HG03342 (cell line): Measurements from ENCODE around the gene ALK.

Experiments used
- ATAC-seq: cut with Tn5 transposase; IDR thresholded peaks from one replicate; pipeline ENCODE4 v1.9.1; 2021; ENCODE audit warnings: mild to moderate bottlenecking, moderate library complexity; ENCODE audit not compliant: unreplicated experiment

Gene ALK

DNA sequence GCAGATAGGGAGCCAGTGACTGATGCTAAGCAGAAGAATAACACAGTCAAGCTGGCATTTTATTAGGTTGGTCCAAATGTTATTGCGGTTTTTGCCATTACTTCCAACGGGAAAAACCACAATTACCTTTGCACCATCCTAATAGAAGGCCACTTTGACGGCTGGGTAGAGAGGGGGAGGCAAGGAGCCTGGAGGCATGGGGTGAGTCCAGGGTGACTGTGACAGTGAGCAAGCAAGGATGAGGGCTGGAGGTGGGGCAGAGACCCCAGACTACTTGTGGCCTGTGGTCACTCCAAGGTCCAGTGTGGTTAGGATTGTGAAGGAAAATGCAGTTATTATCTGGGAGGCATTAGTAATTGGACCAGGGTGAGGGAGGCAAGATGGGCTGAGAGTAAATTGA is 416.6 kb downstream of the ALK start:
- ATAC-seq, result no peak

- ATAC-seq, result no peak
Observed at GRCh38 chr2:29502460-29502911, 418.9 kb downstream of the ALK start.

- ATAC-seq, result no peak
Observed at GRCh38 chr2:29497375-29497774, 424.0 kb downstream of the ALK start.

DNA sequence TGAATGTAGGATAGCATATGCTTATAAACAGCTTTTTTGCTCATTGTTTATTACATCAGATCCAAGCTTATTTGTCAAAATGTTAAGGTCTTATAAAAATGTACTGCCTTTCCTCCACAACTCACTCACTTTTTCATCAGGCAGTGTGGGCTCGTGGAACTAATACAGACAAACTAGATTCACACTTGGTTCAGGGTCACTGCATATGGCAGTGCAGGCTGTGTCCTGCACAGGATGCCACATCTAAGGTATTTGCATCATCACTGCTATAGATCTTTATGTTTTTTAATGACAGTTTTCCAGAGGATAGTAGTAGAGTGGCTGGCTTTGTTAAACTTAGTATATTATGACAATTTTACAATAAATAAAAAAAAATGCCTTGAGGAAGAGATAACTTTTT is 425.2 kb downstream of the ALK start:
- ATAC-seq, result no peak

GRCh38 chr2:29495536-29496060 is 425.8 kb downstream of the ALK start:
- ATAC-seq, result no peak

GRCh38 chr2:29495068-29495467 is 426.3 kb downstream of the ALK start:
- ATAC-seq, result no peak

DNA sequence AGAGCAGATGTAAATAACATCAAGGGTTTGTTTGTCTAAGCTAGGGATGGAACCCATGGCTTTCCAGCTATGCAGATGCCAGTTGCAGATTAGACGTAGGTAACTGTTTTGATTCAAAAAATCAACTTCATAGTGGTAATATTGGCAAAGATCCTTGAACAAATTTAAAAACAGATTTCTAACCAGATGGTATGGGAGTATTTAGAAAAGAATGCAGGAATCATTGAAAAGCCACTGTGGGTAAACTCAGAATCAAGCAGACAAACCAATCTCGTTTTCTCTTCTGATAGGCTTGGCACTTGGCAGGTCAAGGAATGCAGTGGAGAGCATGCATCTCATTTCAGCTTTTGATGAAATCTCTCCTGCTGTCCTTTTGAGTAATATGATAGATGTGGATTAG is 428.7 kb downstream of the ALK start:
- no peak for ATAC-seq

DNA sequence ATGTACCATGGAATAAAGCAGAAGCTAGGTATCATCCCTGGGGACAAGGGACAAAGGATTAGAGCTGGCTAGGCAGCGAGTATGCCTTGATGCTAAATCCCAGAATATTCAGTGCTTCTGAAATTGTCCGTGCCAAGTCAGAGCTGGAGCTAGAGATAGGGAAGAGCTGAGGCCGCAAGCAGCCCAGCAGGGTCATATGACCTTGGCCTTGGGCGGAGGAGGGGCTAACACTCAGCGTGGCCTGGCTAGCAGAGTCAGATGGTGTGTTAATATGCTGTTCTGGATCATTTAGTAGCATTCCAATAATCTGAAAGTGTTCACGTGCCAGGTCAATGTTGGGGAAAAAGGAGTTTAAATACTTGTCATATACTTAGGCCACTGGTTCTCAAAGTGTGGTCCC is 431.3 kb downstream of the ALK start:
- ATAC-seq, result no peak

GRCh38 chr2:29489568-29489967 is 431.8 kb downstream of the ALK start:
- ATAC-seq, result no peak

GRCh38 chr2:29487967-29488555 is 433.3 kb downstream of the ALK start:
- ATAC-seq, result no peak

- ATAC-seq, result no peak
Observed at GRCh38 chr2:29485631-29486030, 435.8 kb downstream of the ALK start.

DNA sequence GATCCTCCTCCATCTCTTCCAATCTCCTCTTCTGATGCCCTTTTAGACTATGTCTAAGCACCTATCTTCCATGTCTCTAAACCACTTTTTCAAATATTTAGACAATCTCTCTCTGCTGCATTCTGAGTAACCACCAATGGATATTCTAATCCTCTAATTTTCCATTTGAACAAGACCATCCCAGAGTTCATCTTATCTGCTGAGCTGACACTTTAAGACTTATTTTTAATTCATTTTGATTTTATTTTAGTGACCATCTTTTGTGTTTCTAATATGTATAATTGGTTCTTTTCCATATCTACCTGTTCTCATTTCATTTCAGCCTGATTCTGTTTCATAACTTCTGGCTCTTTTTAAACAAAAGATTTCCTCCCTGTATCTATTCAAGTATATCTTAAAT is 436.3 kb downstream of the ALK start:
- ATAC-seq, result no peak

DNA sequence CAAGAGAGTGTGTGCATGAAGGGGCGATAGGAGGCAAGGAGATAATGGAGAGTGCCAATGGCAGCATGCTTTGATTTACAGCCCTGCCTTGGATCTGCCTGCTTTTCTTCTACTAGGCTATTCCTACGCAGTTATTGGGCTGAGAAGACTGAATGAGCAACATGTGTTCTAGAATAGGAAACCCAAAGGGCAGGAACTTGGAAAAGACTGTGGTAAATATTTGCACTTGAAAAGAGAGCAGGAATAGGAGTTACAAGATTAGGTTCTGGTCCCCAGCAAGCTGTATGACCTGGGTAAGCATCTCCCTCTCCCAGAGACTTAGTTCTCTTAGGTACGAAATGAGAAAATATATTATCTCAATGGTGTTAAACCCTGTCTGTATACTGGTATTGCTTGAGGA is 438.5 kb downstream of the ALK start:
- no peak for ATAC-seq

- ATAC-seq, result no peak
Observed at GRCh38 chr2:29482348-29482747, 439.0 kb downstream of the ALK start.

- no peak for ATAC-seq
Observed at GRCh38 chr2:29481313-29481712, 440.1 kb downstream of the ALK start.

- no peak for ATAC-seq
Observed at GRCh38 chr2:29480426-29480825, 441.0 kb downstream of the ALK start.

DNA sequence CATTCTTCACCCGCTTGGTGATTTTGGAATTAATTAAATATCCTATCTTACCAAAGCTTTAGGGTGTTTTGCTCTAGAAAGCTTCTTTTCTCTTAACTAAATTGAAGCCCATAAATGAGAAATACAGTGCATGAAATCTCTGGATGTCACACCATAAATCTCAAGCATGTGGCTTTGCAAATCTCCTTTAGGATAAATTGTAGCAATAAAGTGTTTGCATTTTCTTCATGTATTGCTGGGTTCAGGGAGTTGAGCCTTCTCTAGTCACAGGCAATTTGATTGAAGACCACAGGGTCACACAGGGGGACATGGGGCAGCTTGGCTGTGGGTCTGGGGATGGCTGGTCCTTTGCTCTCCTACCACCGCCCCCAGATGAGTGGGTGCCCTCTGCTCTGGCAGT is 442.0 kb downstream of the ALK start:
- no peak for ATAC-seq

GRCh38 chr2:29478641-29479040 is 442.7 kb downstream of the ALK start:
- no peak for ATAC-seq

DNA sequence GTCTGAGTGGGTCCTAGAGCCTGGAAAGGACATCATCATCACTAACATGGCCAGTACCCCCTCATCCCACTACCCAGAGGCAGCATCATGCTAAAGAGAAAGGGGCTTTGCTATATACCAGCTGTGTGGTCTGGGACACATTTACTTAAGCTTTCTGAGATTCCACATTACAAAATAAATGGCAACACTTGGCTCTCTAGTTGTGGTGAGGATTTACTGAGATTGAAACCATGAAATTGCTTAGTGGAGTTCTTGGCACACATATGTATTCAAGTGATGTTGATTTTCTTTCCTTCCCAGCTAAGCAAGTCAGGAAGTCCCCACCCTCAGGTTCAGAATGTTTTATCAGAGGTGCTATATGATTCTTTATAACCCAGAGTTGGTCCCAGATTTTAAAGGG is 444.2 kb downstream of the ALK start:
- no peak for ATAC-seq

DNA sequence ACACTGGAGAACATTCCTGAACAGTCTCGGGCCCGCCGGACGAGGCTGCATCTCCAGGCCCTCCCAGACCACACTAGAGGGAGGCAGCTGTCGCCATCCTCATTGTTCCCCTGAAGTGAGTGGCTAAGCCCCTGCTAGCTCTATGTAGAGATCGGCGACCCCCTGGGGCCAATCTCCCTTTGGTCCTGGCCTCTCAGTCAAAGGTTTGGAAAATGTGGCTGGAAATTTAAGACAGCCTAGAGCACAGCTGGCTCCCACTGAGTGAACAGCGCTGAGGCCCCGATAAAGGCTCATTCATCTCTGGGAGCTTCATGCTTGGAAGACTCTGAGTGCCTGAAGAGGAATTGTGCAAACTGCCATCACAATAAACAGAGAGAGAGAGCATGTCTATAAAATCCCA is 445.9 kb downstream of the ALK start:
- no peak for ATAC-seq

DNA sequence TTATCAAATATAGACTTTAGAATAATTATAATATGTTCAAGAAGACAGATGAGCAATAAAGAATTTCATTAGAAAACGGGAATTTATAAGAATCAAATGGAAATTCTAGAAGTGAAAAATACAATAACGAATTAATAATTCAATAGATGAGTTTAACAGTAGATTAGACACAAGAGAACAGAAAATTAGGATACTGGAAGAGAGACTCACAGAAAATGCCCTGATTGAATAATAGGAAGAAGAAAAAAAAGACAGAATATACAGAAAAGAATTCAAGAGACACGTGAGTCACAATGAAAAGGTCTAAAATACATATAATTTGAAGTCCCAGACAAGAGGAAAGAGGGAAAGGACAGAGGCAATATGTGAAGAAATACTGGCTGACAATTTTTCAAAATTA is 451.4 kb downstream of the ALK start:
- no peak for ATAC-seq

DNA sequence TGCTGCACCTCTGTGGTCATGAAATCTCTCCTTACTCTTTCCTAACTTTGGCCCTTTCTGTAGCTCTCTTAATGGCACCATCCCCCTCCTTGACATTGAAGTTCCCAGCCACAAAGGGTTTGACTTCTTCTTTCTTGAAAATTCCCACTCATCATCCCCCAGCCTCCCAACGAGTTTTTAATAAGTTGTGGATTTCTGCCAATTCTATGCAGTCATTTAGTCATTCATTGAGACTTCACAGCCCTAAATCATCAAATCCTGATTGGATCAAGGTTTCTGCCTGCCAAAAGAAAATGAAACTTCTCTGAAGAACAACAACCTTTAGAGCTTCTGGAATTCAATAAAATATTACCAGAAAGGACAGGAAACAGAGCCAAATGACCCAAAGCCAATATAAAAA is 451.9 kb downstream of the ALK start:
- no peak for ATAC-seq

GRCh38 chr2:29463181-29463900 is 458.0 kb downstream of the ALK start:
- ATAC-seq, result no peak
